Embryonic facial prominence (tissue), 1 donor: ENCODE data around the gene P4HA3.

ENCODE experiments used
- DNase-seq: peaks from one replicate; pipeline ENCODE4 v3.0.0-alpha.2; 2016; ENCODE audit errors: extremely low spot score

The P4HA3 gene

GRCh38 chr11:74316772-74317505 is 5.5 kb upstream of the P4HA3 start:
- DNase-seq, result no peak

GRCh38 chr11:74312326-74312725 is 886 bp upstream of the P4HA3 start:
- DNase-seq, result no peak

- no peak for DNase-seq
These were observed 583 bp downstream of the P4HA3 start for GRCh38 chr11:74310857-74311256.

- peak; percentile 66 for DNase-seq
These were observed 4.0 kb downstream of the P4HA3 start for GRCh38 chr11:74307434-74307833.

GRCh38 chr11:74306435-74307175 is 4.8 kb downstream of the P4HA3 start:
- no peak for DNase-seq

- peak; percentile 39 for DNase-seq
These were observed 12.4 kb downstream of the P4HA3 start for GRCh38 chr11:74299015-74299414.

GRCh38 chr11:74297484-74297883 is 14.0 kb downstream of the P4HA3 start:
- DNase-seq, result no peak

- no peak for DNase-seq
These were observed 22.5 kb downstream of the P4HA3 start for GRCh38 chr11:74288911-74289310.

GRCh38 chr11:74288161-74288560 is 23.3 kb downstream of the P4HA3 start:
- DNase-seq, result no peak

GRCh38 chr11:74284466-74284865 is 27.0 kb downstream of the P4HA3 start:
- DNase-seq, result no peak

- no peak for DNase-seq
These were observed 27.8 kb downstream of the P4HA3 start for GRCh38 chr11:74283580-74284180.

- DNase-seq, result no peak
These were observed 28.5 kb downstream of the P4HA3 start for GRCh38 chr11:74282914-74283371.

GRCh38 chr11:74282421-74282820 is 29.0 kb downstream of the P4HA3 start:
- no peak for DNase-seq

- DNase-seq, result no peak
These were observed 30.9 kb downstream of the P4HA3 start for GRCh38 chr11:74280494-74280893.

- no peak for DNase-seq
These were observed 32.2 kb downstream of the P4HA3 start for GRCh38 chr11:74279256-74279655.

- DNase-seq, result no peak
These were observed 32.7 kb downstream of the P4HA3 start for GRCh38 chr11:74278721-74279161.

- no peak for DNase-seq
These were observed 33.3 kb downstream of the P4HA3 start for GRCh38 chr11:74278103-74278502.

- DNase-seq, result no peak
These were observed 34.9 kb downstream of the P4HA3 start for GRCh38 chr11:74276581-74276980.

- DNase-seq, result no peak
These were observed 39.2 kb downstream of the P4HA3 start for GRCh38 chr11:74272276-74272675.

GRCh38 chr11:74269161-74269811 is 42.2 kb downstream of the P4HA3 start:
- no peak for DNase-seq

GRCh38 chr11:74268456-74268855 is 43.0 kb downstream of the P4HA3 start:
- no peak for DNase-seq

- no peak for DNase-seq
These were observed 44.4 kb downstream of the P4HA3 start for GRCh38 chr11:74267014-74267413.
